ENCODE measurements around the gene MEGF11.

DNA sequence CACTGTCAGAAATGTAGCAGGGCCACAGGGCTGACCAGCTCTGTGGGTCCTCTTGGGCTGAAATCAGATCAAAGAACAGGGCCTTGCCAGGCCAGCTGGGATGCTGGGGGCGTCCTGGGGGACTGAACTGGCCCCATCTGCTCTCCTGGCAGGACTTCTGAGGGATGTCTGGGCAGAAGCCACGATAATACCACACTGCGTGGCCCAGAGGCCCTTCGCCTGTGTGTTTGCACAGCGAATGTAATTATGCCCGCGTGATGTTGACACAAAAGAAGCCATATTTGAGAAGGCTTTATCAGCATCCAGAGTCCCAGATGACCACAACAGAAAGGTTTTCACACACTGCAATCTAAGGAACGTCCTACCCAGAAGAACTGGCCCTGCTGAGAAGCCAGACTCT, 210.3 kb downstream of the MEGF11 start:
- TF ChIP-seq HOXB5 (CRISPR knock-in tag; IDR thresholded peaks at IDR 0.05) (no peak), EP300 (IDR thresholded peaks at IDR 0.05) (no peak), TP53 (CRISPR knock-in tag; IDR thresholded peaks at IDR 0.05) (no peak), EHMT2 (IDR thresholded peaks at IDR 0.05; ENCODE audit: low read depth) (no peak), POLR2A (IDR thresholded peaks at IDR 0.05; ENCODE audit: low read length) (no peak)
- TF ChIP-seq, protein P1, sequence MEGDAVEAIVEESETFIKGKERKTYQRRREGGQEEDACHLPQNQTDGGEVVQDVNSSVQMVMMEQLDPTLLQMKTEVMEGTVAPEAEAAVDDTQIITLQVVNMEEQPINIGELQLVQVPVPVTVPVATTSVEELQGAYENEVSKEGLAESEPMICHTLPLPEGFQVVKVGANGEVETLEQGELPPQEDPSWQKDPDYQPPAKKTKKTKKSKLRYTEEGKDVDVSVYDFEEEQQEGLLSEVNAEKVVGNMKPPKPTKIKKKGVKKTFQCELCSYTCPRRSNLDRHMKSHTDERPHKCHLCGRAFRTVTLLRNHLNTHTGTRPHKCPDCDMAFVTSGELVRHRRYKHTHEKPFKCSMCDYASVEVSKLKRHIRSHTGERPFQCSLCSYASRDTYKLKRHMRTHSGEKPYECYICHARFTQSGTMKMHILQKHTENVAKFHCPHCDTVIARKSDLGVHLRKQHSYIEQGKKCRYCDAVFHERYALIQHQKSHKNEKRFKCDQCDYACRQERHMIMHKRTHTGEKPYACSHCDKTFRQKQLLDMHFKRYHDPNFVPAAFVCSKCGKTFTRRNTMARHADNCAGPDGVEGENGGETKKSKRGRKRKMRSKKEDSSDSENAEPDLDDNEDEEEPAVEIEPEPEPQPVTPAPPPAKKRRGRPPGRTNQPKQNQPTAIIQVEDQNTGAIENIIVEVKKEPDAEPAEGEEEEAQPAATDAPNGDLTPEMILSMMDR (IDR thresholded peaks at IDR 0.05) = no peak
